Occipital lobe (tissue), 2 donors: Measurements from ENCODE around the gene PLAAT4. TPM values are rescaled to one million over a fixed set of nuclear protein-coding genes. Genes with fewer than 3 reads are reported as not detected.
A peak's percentile ranks its signal among the peaks of the same experiment; 100 is the strongest.
"Not testable (repeated sequence)": the region's sequence is repeated elsewhere in the genome, so short reads cannot be mapped to it uniquely, and the experiment has no call there.

ENCODE experiments used
- DNase-seq: peaks from one replicate; lab custom pipeline; 2025; lab: John Stamatoyannopoulos, UW
- total RNA-seq: library from RNA; depleted of rRNA; stranded (reverse); fragments of >200 nt; gene quantifications from one replicate; pipeline ENCODE4 v1.2.3, GENCODE V29; 2014

Gene PLAAT4
- total RNA-seq, 1 donor from 2014 or later: 2.3 TPM

DNA sequence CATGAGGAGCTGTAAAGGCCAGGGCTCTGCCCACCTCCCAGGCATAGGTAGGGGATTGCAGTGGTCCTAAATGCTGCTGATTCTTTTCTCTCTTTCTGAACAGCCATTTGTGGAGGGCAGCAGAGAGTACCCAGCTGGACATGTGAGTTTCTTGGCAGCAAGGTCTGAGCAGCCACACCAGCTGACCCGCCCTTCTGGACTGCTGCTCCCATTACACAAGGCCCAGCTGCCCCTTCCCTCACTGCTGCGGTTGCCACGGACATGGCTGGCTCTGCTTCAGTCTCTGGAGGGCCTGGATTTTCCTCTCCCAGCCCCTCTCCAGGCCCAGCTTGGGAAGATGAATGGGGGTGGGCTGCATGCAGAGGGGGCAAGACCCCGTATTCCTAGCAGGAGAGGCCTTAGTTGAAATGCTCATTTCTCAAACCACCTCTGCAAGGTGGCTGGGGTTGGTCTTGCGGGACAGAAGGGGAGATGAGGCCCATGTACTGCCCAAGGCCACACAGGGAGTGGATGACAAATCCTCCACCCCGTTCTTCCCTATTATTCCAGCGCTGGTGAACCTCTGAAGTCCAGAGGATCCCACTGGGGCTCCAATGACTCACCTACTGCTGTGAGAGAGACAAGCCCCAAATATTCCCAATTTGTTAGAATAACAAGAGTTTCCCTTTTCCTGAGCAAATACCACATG, 26.1 kb upstream of the PLAAT4 start:
- peak; percentile 64 for DNase-seq

- no peak for DNase-seq
Observed at GRCh38 chr11:63511048-63511748, 25.4 kb upstream of the PLAAT4 start.

- no peak for DNase-seq
Observed at GRCh38 chr11:63512816-63513215, 23.8 kb upstream of the PLAAT4 start.

GRCh38 chr11:63516109-63516508, 20.5 kb upstream of the PLAAT4 start:
- no peak for DNase-seq

- no peak for DNase-seq
Observed at GRCh38 chr11:63517156-63517555, 19.5 kb upstream of the PLAAT4 start.

GRCh38 chr11:63518548-63518947, 18.1 kb upstream of the PLAAT4 start:
- DNase-seq: no peak

GRCh38 chr11:63520606-63521170, 15.9 kb upstream of the PLAAT4 start:
- no peak for DNase-seq

DNA sequence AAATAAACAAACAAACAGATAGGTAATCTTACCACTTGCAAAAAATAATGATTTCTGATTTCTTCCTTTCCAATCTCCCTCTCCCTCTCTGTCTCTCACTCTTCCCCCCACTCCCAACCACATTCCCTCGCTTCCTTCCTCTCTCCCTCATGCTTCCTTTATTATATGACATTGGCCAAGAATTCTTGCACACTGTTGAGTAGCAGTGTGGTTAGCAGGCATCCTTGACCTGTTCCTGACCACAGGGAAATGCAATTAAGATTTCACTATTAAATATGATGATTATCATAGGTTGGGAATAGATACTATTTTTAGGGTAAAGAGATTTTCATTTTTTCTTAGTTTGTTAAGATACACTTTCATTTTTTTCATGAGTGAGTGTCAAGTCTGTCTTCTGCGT, 14.7 kb upstream of the PLAAT4 start:
- no peak for DNase-seq

- DNase-seq: no peak
Observed at GRCh38 chr11:63523151-63523550, 13.5 kb upstream of the PLAAT4 start.

- DNase-seq: no peak
Observed at GRCh38 chr11:63527667-63528066, 8.9 kb upstream of the PLAAT4 start.

GRCh38 chr11:63528156-63528555, 8.5 kb upstream of the PLAAT4 start:
- DNase-seq: not testable (repeated sequence)

- DNase-seq: not testable (repeated sequence)
Observed at GRCh38 chr11:63528729-63529278, 7.8 kb upstream of the PLAAT4 start.

GRCh38 chr11:63529373-63529772, 7.2 kb upstream of the PLAAT4 start:
- not testable (repeated sequence) for DNase-seq

DNA sequence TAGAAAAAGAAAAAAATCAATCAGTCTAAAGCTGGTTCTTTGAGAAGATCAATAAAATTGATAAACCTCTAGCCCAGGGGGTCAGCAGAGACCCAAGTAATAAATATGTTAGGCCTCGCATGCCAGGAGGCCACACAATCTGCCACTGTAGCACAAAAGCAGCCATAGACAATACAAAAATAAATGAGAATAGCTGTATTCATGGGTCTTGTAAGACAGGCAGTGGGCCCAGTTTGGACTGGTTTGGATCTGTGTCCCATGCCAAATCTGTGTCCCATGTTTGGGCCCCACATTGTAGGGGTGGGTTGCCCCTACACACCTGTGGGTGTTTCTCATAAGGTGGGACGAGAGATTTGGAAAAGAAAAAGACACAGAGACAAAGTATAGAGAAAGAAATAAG, 6.6 kb upstream of the PLAAT4 start:
- DNase-seq: no peak

DNA sequence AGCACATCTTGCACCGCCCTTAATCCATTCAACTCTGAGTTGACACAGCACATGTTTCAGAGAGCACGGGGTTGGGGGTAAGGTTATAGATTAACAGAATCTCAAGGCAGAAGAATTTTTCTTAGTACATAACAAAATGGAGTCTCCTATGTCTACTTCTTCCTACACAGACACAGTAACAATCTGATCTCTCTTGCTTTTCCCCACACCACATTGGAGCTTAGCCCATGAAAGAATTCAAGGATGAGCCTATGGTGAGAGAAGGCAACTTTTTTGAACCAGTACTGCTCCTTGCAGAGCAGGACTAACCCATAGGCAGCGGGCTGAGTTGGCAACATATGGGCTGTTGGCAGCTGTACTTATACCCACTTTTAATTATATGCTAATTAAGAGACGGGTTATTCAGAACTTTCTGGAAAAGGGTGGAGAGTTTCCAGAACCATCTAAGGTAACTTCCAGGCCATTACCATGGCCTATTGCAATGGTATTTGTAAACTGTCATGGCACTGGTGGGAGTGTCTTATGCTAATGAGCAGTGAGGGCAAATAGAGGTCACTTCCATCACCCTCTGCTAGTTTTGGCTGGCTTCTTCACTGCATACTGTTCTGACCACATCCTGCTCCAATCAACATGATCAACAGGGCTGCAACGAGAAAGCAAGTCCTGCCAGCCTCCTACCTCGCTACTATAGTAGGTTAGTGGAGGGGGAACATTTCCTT, 5.4 kb upstream of the PLAAT4 start:
- DNase-seq: not testable (repeated sequence)

GRCh38 chr11:63532117-63532516, 4.5 kb upstream of the PLAAT4 start:
- no peak for DNase-seq

- DNase-seq: no peak
Observed at GRCh38 chr11:63532799-63533475, 3.7 kb upstream of the PLAAT4 start.

DNA sequence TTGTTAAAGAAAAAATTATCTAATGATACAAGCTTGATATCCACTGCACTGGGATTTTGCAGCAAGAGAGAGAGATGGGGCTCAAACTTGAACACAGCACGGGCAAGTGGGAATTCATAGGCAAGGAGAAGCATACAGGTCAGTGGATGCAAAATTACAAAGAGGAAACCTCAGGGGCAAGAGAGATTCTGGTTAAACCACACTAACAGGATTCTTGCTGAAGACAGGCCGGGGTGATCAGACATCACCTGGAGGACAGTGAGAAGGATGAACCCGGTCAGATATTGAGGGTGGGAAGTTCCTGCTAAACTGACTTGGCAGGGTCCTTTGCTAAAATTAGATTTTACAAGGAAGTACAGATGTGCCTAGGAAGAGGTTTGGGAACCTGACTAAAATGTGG, 2.5 kb upstream of the PLAAT4 start:
- no peak for DNase-seq

GRCh38 chr11:63534895-63535461, 1.6 kb upstream of the PLAAT4 start:
- DNase-seq: no peak

GRCh38 chr11:63535734-63536133, 874 bp upstream of the PLAAT4 start:
- DNase-seq: no peak
